ENCODE measurements around the gene RNF182. TPM values are rescaled to one million over a fixed set of nuclear protein-coding genes. Genes with fewer than 3 reads are reported as not detected.

The RNF182 gene
- total and polyA plus RNA-seq, 2 donors (not counting 3 experiments of a cell fraction or from before 2014, with no cell fraction given), result 0.43 to 0.93 TPM

DNA sequence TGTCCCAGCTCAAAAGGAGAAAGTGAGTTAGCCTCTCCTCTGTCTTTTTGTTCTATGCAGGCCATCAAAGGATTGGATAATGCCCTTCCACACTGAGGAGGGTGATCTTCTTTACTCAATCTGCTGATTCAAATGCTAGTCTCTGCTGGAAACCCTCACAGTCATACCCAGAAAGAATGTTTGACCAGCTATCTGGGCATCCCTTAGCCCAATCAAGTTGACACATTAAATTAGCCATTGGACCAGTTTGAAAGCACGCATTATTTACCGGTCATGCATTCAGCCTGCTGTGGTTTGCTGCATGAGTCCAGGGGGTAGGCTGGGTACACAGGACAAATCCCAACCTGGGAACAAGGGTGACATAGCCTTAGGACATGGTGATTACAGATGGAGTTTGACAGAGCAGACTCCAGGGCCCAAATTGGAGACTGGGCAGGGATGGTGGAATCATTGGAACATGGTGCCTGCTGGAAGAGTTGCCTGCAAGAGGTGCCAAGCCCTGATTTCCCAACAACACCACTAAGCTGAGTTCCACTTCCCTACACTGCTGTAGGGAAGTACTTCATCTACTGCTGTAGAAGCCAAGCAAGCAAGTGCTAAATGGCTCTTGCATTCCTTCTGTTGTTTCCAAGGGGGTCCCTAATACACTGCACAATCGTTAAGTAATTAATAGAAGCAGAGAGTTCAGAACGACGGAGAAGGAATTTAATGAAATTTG is 87.7 kb downstream of the RNF182 start:
- no peak for TF ChIP-seq EZH2 (IDR thresholded peaks at IDR 0.05; ENCODE audit: borderline replicate concordance, low read depth, low read length, severe bottlenecking)
- no peak for TF ChIP-seq JUN (IDR thresholded peaks at IDR 0.05; ENCODE audit: borderline replicate concordance, insufficient read depth, insufficient read length, low read depth)
- no peak for TF ChIP-seq POLR2AphosphoS5 (IDR thresholded peaks at IDR 0.05; ENCODE audit: insufficient read depth, low read depth, low read length)
- TF ChIP-seq POLR2A (IDR thresholded peaks at IDR 0.05; ENCODE audit: low read depth, low read length), result no peak
- no peak for TF ChIP-seq GATA2 (IDR thresholded peaks at IDR 0.05; ENCODE audit: insufficient read depth, insufficient read length, low read depth, low read length)
- TF ChIP-seq, protein P1, sequence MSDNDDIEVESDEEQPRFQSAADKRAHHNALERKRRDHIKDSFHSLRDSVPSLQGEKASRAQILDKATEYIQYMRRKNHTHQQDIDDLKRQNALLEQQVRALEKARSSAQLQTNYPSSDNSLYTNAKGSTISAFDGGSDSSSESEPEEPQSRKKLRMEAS (IDR thresholded peaks at IDR 0.05; ENCODE audit: insufficient read depth, insufficient read length), result no peak
- TF ChIP-seq FOS (IDR thresholded peaks at IDR 0.05; ENCODE audit: borderline replicate concordance, insufficient read depth, low read length), result no peak
- TF ChIP-seq, protein P2, sequence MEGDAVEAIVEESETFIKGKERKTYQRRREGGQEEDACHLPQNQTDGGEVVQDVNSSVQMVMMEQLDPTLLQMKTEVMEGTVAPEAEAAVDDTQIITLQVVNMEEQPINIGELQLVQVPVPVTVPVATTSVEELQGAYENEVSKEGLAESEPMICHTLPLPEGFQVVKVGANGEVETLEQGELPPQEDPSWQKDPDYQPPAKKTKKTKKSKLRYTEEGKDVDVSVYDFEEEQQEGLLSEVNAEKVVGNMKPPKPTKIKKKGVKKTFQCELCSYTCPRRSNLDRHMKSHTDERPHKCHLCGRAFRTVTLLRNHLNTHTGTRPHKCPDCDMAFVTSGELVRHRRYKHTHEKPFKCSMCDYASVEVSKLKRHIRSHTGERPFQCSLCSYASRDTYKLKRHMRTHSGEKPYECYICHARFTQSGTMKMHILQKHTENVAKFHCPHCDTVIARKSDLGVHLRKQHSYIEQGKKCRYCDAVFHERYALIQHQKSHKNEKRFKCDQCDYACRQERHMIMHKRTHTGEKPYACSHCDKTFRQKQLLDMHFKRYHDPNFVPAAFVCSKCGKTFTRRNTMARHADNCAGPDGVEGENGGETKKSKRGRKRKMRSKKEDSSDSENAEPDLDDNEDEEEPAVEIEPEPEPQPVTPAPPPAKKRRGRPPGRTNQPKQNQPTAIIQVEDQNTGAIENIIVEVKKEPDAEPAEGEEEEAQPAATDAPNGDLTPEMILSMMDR (IDR thresholded peaks at IDR 0.05; ENCODE audit: extremely low read depth in 1 of 2, insufficient read depth in 1 of 2, low read depth in 1 of 2, low read length in 2 of 2), result no peak
- TF ChIP-seq MYC (IDR thresholded peaks at IDR 0.05; ENCODE audit: low read depth, low read length), result no peak
- dilution Hi-C loops (cut with MboI; ENCODE audit: extremely low pct_ligation_motif_present, low sequenced_read_pairs), result no loop called here

More for the DNA sequence above, 87.7 kb downstream of the RNF182 start:
- H2AFZ ChIP-seq (ENCODE audit: low read depth, low read length), result no peak overlapping the region
- no peak overlapping the region for H3K4me2 ChIP-seq (ENCODE audit: insufficient read depth, low read length)
- no TSS peak for BruUV-seq (replicated peaks)
- H3K9me3 ChIP-seq (replicated peaks; ENCODE audit: control insufficient read depth, insufficient read depth, low read length), result no peaks in the 10 kb centered on the region
- intact Hi-C loops (cut with micrococcal nuclease), result no loop called here
- H3K79me2 ChIP-seq (ENCODE audit: control insufficient read depth, insufficient read depth, low read length), result no peaks in the 10 kb centered on the region
- ChIA-PET POLR2A (no interaction called here), CTCF (no interaction called here)
- H4K20me1 ChIP-seq (replicated peaks; ENCODE audit: control insufficient read depth, extremely low read depth, insufficient read depth, low read length), result no peaks in the 10 kb centered on the region
- no peak for DNase-seq (ENCODE audit: low read depth, low spot score)
- H3K4me1 ChIP-seq (ENCODE audit: control insufficient read depth, extremely low read depth, insufficient read depth, low read length), result no peaks in the 10 kb centered on the region
- no peak overlapping the region for H3K9ac ChIP-seq (replicated peaks; ENCODE audit: extremely low read depth, insufficient read depth, low read length)
- H3K4me3 ChIP-seq (replicated peaks in 1 of 3; ENCODE audit: insufficient read depth in 1 of 3, low read depth in 1 of 3, low read length in 3 of 3), result no peak overlapping the region
- H3K9me1 ChIP-seq (replicated peaks; ENCODE audit: control insufficient read depth, extremely low read depth, insufficient read depth, low read length), result no peaks in the 10 kb centered on the region
- H3K27me3 ChIP-seq (ENCODE audit: control insufficient read depth in 2 of 2, insufficient read depth in 2 of 2, low read length in 2 of 2), result no peaks in the 10 kb centered on the region
- H3K36me3 ChIP-seq (ENCODE audit: control insufficient read depth in 2 of 2, extremely low read depth in 1 of 2, insufficient read depth in 2 of 2, low read length in 2 of 2), result no peaks in the 10 kb centered on the region
- no peak for FAIRE-seq
- H3K27ac ChIP-seq (ENCODE audit: insufficient read depth, low read depth, low read length), result no peak overlapping the region

Measured in endothelial cell of umbilical vein (primary cell).